ENCODE results near the gene ACSL3.
"Not testable (repeated sequence)": the region's sequence is repeated elsewhere in the genome, so short reads cannot be mapped to it uniquely, and the experiment has no call there.

The ACSL3 gene

DNA sequence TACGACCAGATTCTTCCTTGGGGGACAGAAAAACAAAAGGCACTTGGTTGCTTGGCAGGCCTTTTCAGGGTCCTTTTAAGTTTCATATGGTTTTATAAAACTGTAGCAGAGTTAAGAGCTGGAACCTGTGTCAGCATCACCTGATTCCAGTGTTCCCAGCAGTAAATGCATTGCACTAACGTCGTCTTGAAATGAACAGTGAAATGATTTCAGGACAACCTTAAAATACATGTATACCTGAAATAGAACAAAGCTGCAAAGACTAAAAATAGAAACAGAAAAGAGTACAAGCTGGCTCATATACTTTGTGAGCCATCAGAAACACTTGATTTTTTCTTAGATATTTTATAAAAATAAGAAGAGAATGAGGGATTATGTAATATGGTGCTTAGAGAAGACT, 51.9 kb downstream of the ACSL3 start:
- in situ Hi-C loops (cut with MboI; ENCODE audit: low pct_unique_long_range_greater_than_20kb, low sequenced_read_pairs, unreplicated experiment), result no loop called here
- no peak for DNase-seq (ENCODE audit: low spot score)
- TF ChIP-seq, protein P1, sequence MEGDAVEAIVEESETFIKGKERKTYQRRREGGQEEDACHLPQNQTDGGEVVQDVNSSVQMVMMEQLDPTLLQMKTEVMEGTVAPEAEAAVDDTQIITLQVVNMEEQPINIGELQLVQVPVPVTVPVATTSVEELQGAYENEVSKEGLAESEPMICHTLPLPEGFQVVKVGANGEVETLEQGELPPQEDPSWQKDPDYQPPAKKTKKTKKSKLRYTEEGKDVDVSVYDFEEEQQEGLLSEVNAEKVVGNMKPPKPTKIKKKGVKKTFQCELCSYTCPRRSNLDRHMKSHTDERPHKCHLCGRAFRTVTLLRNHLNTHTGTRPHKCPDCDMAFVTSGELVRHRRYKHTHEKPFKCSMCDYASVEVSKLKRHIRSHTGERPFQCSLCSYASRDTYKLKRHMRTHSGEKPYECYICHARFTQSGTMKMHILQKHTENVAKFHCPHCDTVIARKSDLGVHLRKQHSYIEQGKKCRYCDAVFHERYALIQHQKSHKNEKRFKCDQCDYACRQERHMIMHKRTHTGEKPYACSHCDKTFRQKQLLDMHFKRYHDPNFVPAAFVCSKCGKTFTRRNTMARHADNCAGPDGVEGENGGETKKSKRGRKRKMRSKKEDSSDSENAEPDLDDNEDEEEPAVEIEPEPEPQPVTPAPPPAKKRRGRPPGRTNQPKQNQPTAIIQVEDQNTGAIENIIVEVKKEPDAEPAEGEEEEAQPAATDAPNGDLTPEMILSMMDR (IDR thresholded peaks at IDR 0.05; ENCODE audit: extremely low read depth, insufficient read depth, missing control alignments), result no peak

DNA sequence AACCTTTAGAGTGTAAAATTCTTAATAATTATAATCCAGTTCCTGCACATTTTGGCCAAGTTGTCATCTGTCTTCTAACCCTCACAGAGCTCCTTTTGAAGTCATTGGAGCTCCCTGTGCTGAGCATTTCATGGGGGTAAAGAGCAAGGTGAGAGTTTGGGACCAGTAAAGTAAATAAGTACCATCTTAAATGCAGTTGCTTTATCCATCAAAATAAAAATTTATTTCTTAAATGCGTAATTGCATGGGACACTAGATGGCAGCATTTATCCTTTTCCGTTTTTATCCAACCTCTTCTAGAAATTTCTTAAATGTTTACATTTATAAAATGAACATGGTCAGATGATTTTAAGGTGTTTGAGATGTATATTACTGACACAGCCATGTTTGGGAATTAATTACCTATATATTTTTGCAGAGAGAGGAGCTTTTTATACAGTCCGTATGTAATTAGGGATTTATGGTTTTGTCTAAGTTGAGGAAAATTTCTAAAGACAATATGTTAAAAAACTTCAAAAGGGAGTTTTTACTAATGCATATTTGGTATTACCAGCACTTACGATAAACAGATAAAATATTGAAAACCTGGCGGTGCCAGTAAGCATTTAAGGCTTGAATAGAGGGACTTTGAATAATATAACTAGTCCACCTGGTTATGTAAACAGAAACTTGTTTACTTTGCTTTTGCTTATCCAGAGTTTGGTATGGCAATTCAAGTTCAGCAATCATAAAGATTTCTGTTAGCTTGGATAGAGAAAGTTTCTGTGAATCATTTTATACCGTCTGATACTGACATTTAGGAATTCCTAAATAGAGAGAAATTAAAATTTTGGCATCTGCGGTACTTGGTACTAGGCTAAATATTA, 54.5 kb downstream of the ACSL3 start:
- no peak for DNase-seq (ENCODE audit: low spot score)
- TF ChIP-seq, protein P1 (IDR thresholded peaks at IDR 0.05; ENCODE audit: extremely low read depth, insufficient read depth, missing control alignments), result peak; percentile 44
- in situ Hi-C loops (cut with MboI; ENCODE audit: low pct_unique_long_range_greater_than_20kb, low sequenced_read_pairs, unreplicated experiment), result no loop called here

DNA sequence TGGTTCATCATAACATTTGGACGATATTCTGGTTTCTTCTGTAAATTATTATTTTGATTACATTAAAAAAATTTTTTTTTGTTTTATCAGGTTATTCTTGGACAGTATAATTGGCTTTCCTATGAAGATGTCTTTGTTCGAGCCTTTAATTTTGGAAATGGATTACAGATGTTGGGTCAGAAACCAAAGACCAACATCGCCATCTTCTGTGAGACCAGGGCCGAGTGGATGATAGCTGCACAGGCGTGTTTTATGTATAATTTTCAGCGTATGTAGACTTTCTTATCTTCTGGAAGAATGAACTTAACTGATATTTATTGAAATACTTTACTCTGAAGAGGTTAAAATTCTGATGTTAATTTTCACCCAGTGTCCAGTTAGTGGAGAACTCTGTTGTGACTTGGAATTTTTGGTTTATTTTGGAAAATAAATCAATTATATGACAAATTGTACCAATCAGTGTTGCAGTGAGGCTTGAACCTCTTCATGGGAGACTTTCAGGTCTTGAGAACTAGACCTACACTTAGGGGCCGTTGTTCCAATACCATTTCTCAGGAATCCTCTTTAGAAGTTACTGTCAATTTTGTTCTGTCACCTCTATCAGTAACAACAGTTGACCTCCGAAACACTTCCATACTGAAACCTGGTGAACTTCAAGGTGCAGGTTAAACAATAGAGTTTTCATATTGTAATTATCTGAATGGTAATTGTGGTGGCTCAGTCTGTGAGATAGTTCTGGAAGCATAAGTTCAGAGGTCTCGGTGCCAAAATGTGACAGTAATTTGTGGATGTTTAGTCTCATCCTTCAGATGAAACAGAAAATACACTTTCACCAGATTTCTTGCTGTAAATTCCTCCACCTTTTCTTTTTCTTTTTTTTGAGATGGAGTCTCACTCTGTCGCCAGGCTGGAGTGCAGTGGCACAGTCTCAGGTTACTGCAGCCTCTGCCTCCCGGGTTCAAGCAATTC, 55.7 kb downstream of the ACSL3 start:
- TF ChIP-seq, protein P1 (IDR thresholded peaks at IDR 0.05; ENCODE audit: extremely low read depth, insufficient read depth, missing control alignments), result peak; percentile 13
- in situ Hi-C loops (cut with MboI; ENCODE audit: low pct_unique_long_range_greater_than_20kb, low sequenced_read_pairs, unreplicated experiment), result no loop called here
- DNase-seq (ENCODE audit: low spot score), result no peak

DNA sequence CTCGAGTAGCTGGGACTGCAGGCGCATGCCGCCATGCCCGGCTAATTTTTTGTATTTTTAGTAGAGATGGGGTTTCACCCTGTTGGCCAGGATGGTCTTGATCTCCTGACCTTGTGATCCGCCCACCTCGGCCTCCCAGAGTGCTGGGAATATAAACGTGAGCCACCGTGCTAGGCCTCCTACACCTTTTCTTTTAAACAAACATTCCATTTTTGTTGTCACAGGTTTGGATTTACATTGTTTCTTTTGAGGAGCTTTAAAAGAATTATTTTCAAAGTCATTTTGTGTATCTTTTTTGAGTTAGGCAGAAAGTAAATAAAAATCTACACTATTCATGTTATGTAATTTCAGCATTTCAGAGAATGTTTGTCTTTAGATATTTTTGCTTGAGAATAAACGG, 56.4 kb downstream of the ACSL3 start:
- DNase-seq (ENCODE audit: low spot score); in situ Hi-C loops (cut with MboI; ENCODE audit: low pct_unique_long_range_greater_than_20kb, low sequenced_read_pairs, unreplicated experiment): not testable (repeated sequence)

DNA sequence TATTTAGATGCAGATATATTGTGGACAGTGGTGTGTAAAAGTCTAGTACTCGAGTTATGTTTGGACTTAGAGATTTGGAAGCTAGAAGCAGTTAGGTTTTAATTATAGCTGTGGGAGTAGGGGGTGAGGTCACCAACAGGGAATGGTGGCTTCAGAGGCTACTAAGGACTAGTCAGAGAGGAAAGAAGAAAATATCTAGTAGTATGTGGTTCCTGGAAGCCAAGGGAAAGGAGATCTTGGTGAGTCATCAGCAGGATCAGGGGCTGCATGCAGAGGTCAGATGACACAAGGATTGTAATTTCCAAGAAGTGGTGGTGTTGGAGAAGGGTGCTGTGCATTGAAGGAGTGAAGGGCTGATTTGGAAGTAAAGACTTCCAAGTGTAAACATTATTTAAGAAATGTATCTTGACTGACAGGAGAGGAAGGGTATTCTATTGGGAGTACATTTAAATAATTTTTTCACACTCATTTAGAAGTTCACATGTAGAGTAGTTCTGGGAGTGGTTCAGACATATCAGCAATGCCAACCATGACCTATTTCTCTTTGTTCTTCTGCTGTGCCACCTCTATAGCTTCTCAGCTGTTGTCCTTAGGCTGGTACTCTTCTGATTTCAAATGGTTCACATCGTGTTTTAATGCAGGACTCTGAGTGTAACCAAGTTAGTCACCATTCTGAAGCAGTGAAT, 59.1 kb downstream of the ACSL3 start:
- in situ Hi-C loops (cut with MboI; ENCODE audit: low pct_unique_long_range_greater_than_20kb, low sequenced_read_pairs, unreplicated experiment), result no loop called here
- TF ChIP-seq, protein P1 (IDR thresholded peaks at IDR 0.05; ENCODE audit: extremely low read depth, insufficient read depth, missing control alignments), result no peak
- no peak for DNase-seq (ENCODE audit: low spot score)

DNA sequence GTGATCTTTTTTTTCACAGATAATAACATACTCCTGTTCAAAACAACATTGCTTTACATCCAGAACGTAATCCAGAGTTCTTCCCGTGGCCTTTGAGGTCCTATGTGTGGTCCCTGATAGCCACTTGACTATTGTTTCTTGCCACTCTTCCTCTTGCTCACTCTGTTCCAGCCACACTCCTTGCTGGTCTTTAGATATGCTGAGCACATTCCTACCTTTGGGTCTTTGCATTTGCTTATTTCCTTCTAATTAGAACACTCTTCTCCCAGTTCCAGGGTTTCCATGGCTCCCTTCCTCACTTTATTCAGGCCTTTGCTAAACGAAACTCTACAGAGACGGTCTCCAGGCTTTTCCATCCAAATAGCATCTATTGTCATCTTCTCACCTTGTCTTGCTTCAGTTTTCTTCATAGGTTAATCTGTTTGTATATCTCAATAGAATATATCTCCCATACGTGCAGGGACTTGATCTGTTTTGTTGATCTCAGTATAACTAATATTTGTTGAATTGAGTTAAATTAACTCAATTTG, 59.9 kb downstream of the ACSL3 start:
- TF ChIP-seq, protein P1 (IDR thresholded peaks at IDR 0.05; ENCODE audit: extremely low read depth, insufficient read depth, missing control alignments), result no peak
- no peak for DNase-seq (ENCODE audit: low spot score)
- in situ Hi-C loops (cut with MboI; ENCODE audit: low pct_unique_long_range_greater_than_20kb, low sequenced_read_pairs, unreplicated experiment), result no loop called here

All from GM13977 (cell line).